HG03457 (cell line): ENCODE data around the gene SMCO4.
"Not testable (repeated sequence)": the region's sequence is repeated elsewhere in the genome, so short reads cannot be mapped to it uniquely, and the experiment has no call there.

ENCODE experiments used
- ATAC-seq: cut with Tn5 transposase; IDR thresholded peaks from one replicate; pipeline ENCODE4 v1.9.1; 2021; ENCODE audit warnings: moderate number of reproducible peaks; ENCODE audit not compliant: unreplicated experiment

The SMCO4 gene

GRCh38 chr11:93543292-93543977, at the start of gene SMCO4:
Gene SMCO4 (minus strand): TSS chr11:93543391. CDS start chr11:93479189, 64,202 bp downstream.
- peak; percentile 81 for ATAC-seq

GRCh38 chr11:93591247-93591898, 48.2 kb upstream of the SMCO4 start:
- ATAC-seq: peak; percentile 64

GRCh38 chr11:93589347-93589746, 46.2 kb upstream of the SMCO4 start:
- ATAC-seq: no peak

GRCh38 chr11:93587858-93588581, 44.8 kb upstream of the SMCO4 start:
- no peak for ATAC-seq

- ATAC-seq: not testable (repeated sequence)
These were observed 44.2 kb upstream of the SMCO4 start for GRCh38 chr11:93587425-93587824.

- ATAC-seq: no peak
These were observed 42.6 kb upstream of the SMCO4 start for GRCh38 chr11:93585758-93586157.

- ATAC-seq: no peak
These were observed 40.3 kb upstream of the SMCO4 start for GRCh38 chr11:93583490-93583889.

- ATAC-seq: no peak
These were observed 36.1 kb upstream of the SMCO4 start for GRCh38 chr11:93579187-93579751.

- ATAC-seq: no peak
These were observed 34.1 kb upstream of the SMCO4 start for GRCh38 chr11:93577286-93577685.

- not testable (repeated sequence) for ATAC-seq
These were observed 33.7 kb upstream of the SMCO4 start for GRCh38 chr11:93576870-93577269.

GRCh38 chr11:93574638-93575220, 31.5 kb upstream of the SMCO4 start:
- ATAC-seq: no peak

GRCh38 chr11:93573184-93573583, 30.0 kb upstream of the SMCO4 start:
- ATAC-seq: no peak

GRCh38 chr11:93572621-93573020, 29.4 kb upstream of the SMCO4 start:
- no peak for ATAC-seq

GRCh38 chr11:93572171-93572570, 29.0 kb upstream of the SMCO4 start:
- ATAC-seq: no peak

- ATAC-seq: no peak
These were observed 28.4 kb upstream of the SMCO4 start for GRCh38 chr11:93571612-93572011.

- ATAC-seq: no peak
These were observed 27.7 kb upstream of the SMCO4 start for GRCh38 chr11:93570759-93571413.

GRCh38 chr11:93569496-93569895, 26.3 kb upstream of the SMCO4 start:
- no peak for ATAC-seq

GRCh38 chr11:93568726-93569125, 25.5 kb upstream of the SMCO4 start:
- ATAC-seq: no peak

- ATAC-seq: no peak
These were observed 24.3 kb upstream of the SMCO4 start for GRCh38 chr11:93567401-93567895.

- no peak for ATAC-seq
These were observed 21.7 kb upstream of the SMCO4 start for GRCh38 chr11:93564895-93565294.

- ATAC-seq: no peak
These were observed 20.7 kb upstream of the SMCO4 start for GRCh38 chr11:93563857-93564256.
